HepG2 (cell line): ENCODE measurements around the gene ZNF638. TPM values are rescaled to one million over a fixed set of nuclear protein-coding genes. Genes with fewer than 3 reads are reported as not detected.
A peak's percentile ranks its signal among the peaks of the same experiment; 100 is the strongest.

Experiments used
- ATF2 ChIP-seq: sonication (generic); formaldehyde crosslinking; IDR thresholded peaks from 2 replicates; pipeline ENCODE4 v1.4.0; 2020; ENCODE audit warnings: missing genetic modification reagents
- HIC2 ChIP-seq: sonication (generic); formaldehyde crosslinking; IDR thresholded peaks from 2 replicates; pipeline ENCODE4 v1.9.0; 2022; ENCODE audit warnings: low read depth, missing genetic modification reagents
- HMGA1 ChIP-seq: sonication (generic); formaldehyde crosslinking; conservative IDR thresholded peaks from 2 replicates; pipeline ENCODE4 v1.4.0; 2020; ENCODE audit warnings: missing genetic modification reagents
- HNRNPLL ChIP-seq: fragments of 200-400 bp; formaldehyde crosslinking; IDR thresholded peaks from 2 replicates; pipeline ENCODE4 v1.6.1; 2017; ENCODE audit warnings: mild to moderate bottlenecking, low read depth, low read length; ENCODE audit not compliant: poor library complexity, severe bottlenecking
- KDM5B ChIP-seq: sonication (generic); formaldehyde crosslinking; IDR thresholded peaks from 2 replicates; pipeline ENCODE4 v1.4.0; 2020; ENCODE audit warnings: missing genetic modification reagents, mild to moderate bottlenecking, borderline replicate concordance
- NFE2L1 ChIP-seq: sonication (generic); formaldehyde crosslinking; IDR thresholded peaks from 2 replicates; pipeline ENCODE4 v1.4.0; 2020; ENCODE audit warnings: missing genetic modification reagents, mild to moderate bottlenecking, borderline replicate concordance
- PRDM15 ChIP-seq: sonication (generic); formaldehyde crosslinking; IDR thresholded peaks from 2 replicates; pipeline ENCODE4 v1.4.0; 2020; ENCODE audit warnings: missing genetic modification reagents
- RXRA ChIP-seq: sonication (generic); formaldehyde crosslinking; IDR thresholded peaks from 2 replicates; pipeline ENCODE4 v1.5.1; 2020; ENCODE audit warnings: missing genetic modification reagents
- SP140L ChIP-seq: sonication (generic); formaldehyde crosslinking; IDR thresholded peaks from 2 replicates; pipeline ENCODE4 v1.4.0; 2020; ENCODE audit warnings: missing genetic modification reagents, borderline replicate concordance
- TOPORS ChIP-seq: sonication (generic); formaldehyde crosslinking; IDR thresholded peaks from 2 replicates; pipeline ENCODE4 v1.8.0; 2023; ENCODE audit warnings: mild to moderate bottlenecking, missing genetic modification reagents
- ZBTB2 ChIP-seq: sonication (generic); formaldehyde crosslinking; IDR thresholded peaks from 2 replicates; pipeline ENCODE4 v1.8.0; 2022; ENCODE audit warnings: low read depth, missing genetic modification reagents
- ZMYM4 ChIP-seq: sonication (generic); formaldehyde crosslinking; IDR thresholded peaks from 2 replicates; pipeline ENCODE4 v1.8.1; 2023; ENCODE audit warnings: mild to moderate bottlenecking, missing genetic modification reagents
- ZNF280D ChIP-seq: sonication (generic); formaldehyde crosslinking; IDR thresholded peaks from 2 replicates; pipeline ENCODE4 v1.5.1; 2020; ENCODE audit warnings: mild to moderate bottlenecking, missing genetic modification reagents
- ZNF44 ChIP-seq: sonication (generic); formaldehyde crosslinking; IDR thresholded peaks from 2 replicates; pipeline ENCODE4 v1.5.1; 2020; ENCODE audit warnings: mild to moderate bottlenecking, missing genetic modification reagents
- polyA plus RNA-seq, 8 experiments: library from polyadenylated mRNA; depleted of rRNA in 3 of 8; stranded (reverse) in 7 of 8; unstranded in 1 of 8; fragments of >200 nt; fragmentation: Illumina TruSeq in 4 of 8; extraction: Trizol in 4 of 8; gene quantifications; 2 replicates each; pipeline versions ENCODE4 v1.2.1 to v1.2.3, GENCODE V29; 2011 to 2016; ENCODE audit warnings: low read depth in 4 of 8, missing spikeins in 1 of 8, mixed read lengths in 1 of 8; ENCODE audit not compliant: insufficient read depth in 1 of 8
- total RNA-seq, 5 experiments: library from RNA; depleted of rRNA; stranded (reverse); fragments of >200 nt; fragmentation: Illumina TruSeq; extraction: Trizol; gene quantifications; 2 replicates each; pipeline ENCODE4 v1.2.3, GENCODE V29; 2016; ENCODE audit warnings: low read depth in 1 of 5
- TF ChIP-seq, protein P1 (sequence below): sonication (generic); formaldehyde crosslinking; IDR thresholded peaks from 2 replicates; pipeline ENCODE4 v1.8.1; 2023; ENCODE audit warnings: mild to moderate bottlenecking, moderate library complexity, missing genetic modification reagents

ZNF638 gene
- total and polyA plus RNA-seq, 2 of the 13 experiments (the other 11 are each of a cell fraction or from before 2014, with no cell fraction given): 92.7 to 144 TPM

DNA sequence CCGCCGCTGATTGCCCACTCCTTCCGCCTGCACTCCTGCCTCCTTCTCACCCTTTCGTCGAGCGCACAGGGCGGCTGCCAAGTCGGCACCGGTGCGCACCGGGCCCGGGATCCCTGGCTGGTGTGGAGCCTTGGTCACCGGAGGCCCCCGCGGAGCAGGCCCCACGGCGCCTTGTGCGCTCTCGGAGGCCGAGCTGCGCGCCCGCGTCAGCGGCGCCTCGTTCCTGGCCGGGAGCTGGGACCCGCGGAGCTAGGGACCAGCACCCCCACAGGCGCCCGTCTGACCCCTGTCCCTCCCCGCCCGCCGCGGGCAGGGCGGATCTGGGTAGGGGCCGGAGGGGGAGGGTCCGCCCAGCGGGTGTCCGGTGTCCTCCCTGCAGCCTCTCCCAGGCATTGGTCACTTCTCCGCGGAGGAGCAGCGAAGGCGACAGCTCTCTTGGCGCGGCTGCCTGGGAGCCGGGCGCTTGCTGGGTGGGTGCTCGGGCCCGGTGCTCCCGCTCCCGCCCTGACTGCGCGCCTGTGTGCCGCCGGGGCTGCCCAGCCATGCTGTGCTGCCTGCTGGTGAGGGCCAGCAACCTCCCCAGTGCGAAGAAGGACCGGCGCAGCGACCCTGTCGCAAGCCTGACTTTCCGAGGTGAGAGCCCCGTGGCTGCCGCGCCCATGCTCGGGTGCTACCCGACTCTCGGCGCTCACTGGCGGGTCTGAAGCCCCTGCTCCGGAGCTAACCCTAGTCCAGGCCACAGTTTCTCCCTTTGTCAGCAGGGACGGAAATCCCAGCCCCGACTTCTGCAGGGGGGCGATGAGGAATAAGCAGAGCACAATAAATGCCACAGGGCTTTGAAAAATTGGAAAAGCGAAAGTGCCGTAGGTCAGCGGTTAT is 135.0 kb downstream of the ZNF638 start (continued):
- no peak for TF ChIP-seq ZBTB2
- no peak for TF ChIP-seq NFE2L1
- peak; percentile 38; the same call in 1 of the 2 replicates for TF ChIP-seq RXRA (CRISPR knock-in tag)
- TF ChIP-seq, protein P1, sequence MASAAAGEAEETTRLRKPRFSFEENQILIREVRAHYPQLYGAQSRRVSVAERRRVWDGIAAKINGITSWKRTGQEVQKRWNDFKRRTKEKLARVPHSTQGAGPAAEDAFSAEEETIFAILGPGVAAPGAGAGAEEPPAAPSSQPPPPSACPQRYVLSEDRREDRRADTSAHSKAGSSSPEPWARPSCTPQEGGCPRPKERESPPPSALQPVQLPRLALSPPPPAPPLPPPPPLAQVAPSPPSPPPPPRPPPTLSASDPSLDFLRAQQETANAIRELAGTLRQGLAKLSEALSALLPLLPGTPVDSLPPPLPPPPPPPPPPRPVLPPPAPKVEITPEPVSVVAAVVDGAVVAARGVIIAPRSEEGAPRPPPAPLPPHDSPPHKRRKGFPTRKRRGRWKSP (CRISPR knock-in tag): no peak
- no peak for TF ChIP-seq ATF2 (CRISPR knock-in tag)
- peak; percentile 40 for TF ChIP-seq HNRNPLL
- TF ChIP-seq SP140L: no peak
- TF ChIP-seq PRDM15 (CRISPR knock-in tag): peak; percentile 87
- no peak for TF ChIP-seq TOPORS (CRISPR knock-in tag)
- TF ChIP-seq ZMYM4 (CRISPR knock-in tag): no peak
- TF ChIP-seq HIC2 (CRISPR knock-in tag): no peak
- TF ChIP-seq ZNF280D (CRISPR knock-in tag): no peak
- TF ChIP-seq KDM5B (CRISPR knock-in tag): peak; percentile 64; the same call in 1 of the 2 replicates
- TF ChIP-seq HMGA1 (CRISPR knock-in tag): no peak
- TF ChIP-seq ZNF44 (CRISPR knock-in tag): no peak
